GM19238 (cell line): Measurements from ENCODE around the gene GRM3.

Experiments used
- DNase-seq: peaks from one replicate; pipeline ENCODE4 v3.0.0; 2011; ENCODE audit warnings: low spot score; ENCODE audit not compliant: insufficient read length

Gene GRM3

GRCh38 chr7:86785641-86786040 is 141.9 kb downstream of the GRM3 start:
- DNase-seq: peak; percentile 5

GRCh38 chr7:86786376-86786775 is 142.7 kb downstream of the GRM3 start:
- no peak for DNase-seq

GRCh38 chr7:86788948-86789347 is 145.2 kb downstream of the GRM3 start:
- DNase-seq: no peak

GRCh38 chr7:86790383-86790782 is 146.7 kb downstream of the GRM3 start:
- no peak for DNase-seq

DNA sequence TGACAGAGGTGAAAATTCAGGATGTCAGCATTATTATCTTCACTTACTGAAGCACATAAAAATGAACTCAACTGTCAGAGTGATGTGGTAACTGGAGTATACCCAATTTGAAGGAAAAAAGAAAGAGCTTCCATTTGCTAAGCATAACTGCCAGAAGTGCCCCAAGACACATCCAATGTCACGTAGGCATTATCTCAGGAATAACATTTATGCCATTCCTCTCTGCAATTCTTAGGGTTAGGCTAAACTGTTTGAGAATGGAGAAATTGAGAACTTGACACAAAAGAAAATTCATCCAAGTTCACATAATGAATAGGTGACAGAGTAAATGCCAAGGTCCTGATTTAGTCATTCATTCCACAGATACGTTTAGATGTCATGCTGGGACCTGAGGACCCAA is 148.6 kb downstream of the GRM3 start:
- no peak for DNase-seq

DNA sequence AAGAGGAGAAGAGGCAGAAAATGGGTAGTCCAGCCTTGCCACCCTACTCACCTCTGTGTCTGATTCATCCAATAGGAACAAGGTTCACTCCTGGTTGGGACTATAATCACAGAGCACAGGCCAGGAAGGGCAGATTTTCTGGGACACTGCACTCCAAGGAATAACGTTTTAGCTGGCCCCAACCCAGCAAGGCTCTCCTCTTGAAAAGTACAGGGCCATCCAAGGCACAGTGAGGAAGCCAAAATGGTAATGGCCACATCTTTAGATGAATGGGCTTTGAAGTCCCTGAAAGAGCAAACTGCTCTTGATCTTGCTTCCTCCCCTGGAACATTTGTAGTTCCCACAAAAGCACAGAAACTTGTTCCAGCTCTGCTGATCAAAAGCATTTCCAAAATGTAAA is 149.4 kb downstream of the GRM3 start:
- no peak for DNase-seq

DNA sequence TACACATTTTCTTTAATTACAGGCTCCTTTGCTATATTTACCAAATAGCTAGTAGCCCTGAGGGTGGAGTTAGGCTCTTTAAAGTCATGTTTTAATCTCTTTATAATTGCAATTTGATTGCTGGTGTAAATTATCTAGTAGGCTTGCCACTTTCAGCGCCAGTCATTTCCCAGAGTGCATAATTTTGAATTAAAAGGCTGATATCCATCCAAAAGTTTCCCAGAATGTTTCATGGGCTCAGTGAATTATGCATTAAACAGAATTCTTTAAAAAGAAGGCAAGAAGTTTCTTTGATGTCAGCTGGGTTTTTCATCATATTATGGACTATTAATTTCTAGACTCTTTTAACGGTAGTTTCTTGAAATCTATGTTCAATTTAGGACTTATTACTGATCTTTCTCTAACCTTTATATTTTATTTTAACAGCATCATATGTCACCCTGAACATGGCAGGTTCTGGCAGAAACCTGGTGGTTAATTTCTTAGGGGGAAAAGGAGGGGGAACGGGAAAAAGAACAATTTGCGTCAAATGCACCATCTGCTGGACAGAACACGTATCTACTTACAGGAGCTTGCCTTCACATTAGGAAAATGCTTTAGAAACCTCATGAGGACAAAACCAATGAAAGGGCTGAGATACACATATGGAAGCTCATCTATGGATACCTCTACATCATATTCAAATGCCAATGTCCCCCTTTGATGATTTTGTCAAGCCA is 171.1 kb downstream of the GRM3 start:
- DNase-seq: no peak

- no peak for DNase-seq
Measured at GRCh38 chr7:86815556-86815955, 171.8 kb downstream of the GRM3 start.

DNA sequence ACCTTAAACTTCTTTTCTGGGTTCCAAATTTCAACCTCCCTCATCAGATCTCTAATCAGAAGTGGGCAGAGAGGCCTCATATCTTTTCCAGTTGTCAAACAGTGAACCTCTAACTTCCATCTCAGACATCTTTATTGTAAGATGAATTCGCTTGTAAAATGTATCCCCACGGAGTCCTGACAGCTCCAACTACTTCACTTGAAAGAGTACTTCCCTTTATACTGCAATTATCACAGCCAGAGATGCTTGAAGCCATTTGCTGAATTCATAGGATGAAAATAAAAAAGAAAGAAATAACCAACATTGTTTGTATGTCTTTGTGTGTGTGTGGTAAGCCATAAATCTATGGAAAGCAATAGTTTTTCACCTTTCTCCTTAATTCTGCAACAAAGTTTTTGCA is 175.2 kb downstream of the GRM3 start:
- DNase-seq: no peak

- no peak for DNase-seq
Measured at GRCh38 chr7:86823769-86824168, 180.1 kb downstream of the GRM3 start.

DNA sequence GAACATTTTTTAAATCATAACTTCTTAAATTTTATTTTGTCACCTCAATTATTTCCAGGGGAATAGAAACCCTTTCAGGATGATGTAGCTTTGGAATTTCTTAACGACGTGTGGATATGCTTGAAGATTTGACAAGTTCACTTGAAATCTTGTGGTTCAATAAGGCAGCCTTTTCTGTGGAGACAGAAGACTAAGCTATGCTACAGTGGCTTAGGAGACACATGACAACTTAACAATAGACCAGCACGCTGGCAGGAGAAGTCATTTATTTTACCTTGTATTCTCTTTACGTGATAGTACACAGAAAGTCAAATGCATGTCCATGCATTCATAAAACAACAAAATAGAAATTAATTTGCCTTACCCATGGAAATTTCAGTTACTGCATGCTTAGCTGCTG is 181.6 kb downstream of the GRM3 start:
- no peak for DNase-seq

DNA sequence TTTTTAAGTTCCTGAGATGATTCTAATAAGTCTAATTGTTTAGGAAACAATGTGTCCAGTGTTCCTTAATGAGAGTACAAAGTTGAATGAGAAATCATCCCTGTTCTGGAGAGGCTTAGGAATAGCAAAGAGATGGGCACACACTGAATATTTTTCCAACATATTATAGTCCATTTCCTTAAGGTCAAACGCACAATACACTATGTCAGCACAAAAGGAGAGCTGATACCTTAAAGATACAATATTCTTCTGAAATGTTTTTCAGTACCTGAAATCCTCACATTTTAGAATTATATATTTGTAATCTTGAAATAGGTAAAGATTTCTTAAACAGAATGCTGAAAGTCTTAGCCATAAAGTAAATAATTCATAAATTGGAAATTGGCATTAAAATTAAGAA is 183.2 kb downstream of the GRM3 start:
- no peak for DNase-seq

- DNase-seq: no peak
Measured at GRCh38 chr7:86833360-86833759, 189.7 kb downstream of the GRM3 start.

GRCh38 chr7:86837235-86837634 is 193.5 kb downstream of the GRM3 start:
- DNase-seq: no peak

GRCh38 chr7:86844608-86845007 is 200.9 kb downstream of the GRM3 start:
- DNase-seq: no peak

DNA sequence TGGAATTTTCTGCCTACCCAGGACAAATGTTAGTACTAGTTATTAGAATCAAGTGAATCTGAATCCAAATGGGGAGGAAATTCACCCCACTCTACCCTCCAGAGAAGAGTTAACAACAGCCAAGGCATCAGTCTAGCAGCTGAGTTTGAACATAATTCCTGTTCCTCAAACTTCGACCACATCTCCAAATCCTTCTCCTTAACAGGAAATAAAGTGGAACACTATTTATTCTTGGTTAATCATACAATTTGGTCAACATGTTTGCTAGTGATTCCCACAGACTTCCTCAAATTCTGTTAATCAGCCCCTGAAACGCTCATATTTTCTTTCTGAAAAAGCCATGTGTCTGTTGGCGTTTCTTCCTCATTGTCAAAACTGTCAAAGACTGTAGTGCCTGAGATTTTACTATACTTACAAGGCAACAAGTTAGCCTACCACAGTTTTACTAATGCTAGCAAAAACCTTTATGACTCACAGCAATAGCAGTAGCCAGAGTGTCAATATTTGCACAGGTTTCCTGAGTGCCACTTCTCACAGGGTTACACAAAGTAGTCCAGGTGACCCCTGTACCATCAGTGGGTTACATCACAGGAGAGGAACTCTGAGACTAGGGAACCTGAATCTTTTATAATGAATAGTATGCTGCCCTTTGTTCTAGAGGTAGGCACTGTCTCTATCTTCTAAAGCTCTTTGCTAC is 202.9 kb downstream of the GRM3 start:
- DNase-seq: no peak

DNA sequence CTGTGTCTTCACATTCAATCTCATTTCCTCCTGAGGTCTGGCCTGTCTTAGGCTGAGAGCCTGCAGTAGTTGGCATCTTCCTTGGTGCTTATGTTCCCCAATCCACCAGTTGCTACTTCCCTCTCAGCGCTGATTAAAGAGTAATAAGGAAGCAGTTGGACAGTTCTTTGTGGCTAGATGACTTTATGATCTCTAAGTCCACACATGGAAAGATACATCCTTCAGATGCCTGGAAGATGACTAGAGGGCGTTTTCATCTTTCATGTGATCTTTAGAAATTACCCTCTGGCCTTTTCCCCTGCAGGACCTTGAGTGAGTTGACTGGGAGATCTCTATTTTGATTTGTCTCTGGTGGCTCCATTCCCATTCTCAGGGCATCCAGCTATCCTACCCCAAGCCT is 204.5 kb downstream of the GRM3 start:
- no peak for DNase-seq

- no peak for DNase-seq
Measured at GRCh38 chr7:86851566-86851965, 207.9 kb downstream of the GRM3 start.

DNA sequence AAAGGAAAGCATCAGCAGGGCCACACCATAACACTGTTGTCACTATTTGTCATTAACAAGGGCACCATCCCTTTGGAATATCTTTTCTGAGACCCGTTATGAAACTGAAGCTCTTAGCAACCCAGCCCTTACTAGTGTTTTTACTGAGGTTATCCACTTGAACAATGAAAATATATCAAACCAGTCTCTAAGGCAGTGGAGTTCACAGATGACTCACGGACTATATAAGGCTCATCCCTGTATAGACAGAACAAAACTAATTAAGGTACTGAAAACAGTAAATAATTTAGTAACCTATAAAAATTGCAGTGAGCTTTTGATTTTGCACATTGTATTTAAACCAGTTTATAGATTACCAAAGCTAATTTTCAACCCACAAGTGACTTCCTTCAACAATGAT is 219.7 kb downstream of the GRM3 start:
- DNase-seq: no peak

DNA sequence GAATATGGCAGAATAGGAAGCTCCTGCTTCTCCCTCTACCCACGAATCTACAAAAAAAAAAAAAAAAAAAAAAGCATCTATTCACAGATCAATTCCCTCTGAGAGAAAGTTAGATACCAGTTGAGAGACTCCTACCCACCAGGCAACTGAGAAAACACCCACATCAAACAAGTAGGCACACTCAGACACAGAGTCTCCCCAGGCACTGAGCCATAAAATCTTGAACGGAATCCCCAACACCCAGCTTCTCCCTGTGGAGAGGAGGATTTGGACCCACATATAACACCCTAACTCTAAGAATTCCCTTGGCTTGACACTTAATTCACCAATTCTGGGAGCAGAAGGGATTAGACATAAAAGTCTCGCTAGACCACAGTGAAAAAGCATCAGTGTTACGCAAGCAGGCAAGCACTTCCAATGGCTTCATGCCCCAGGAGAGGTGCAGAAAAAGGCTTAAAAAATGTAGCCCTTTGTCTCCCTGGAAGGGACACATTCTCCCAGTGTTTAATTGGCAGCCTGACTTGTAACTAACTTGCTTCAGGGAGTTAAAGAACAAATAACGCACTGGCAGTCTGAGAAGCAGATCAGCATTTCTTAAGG is 223.6 kb downstream of the GRM3 start:
- DNase-seq: no peak

GRCh38 chr7:86876146-86876545 is 232.4 kb downstream of the GRM3 start:
- DNase-seq: no peak

GRCh38 chr7:86884152-86884551 is 240.4 kb downstream of the GRM3 start:
- DNase-seq: no peak

- no peak for DNase-seq
Measured at GRCh38 chr7:86889501-86889900, 245.8 kb downstream of the GRM3 start.
